Measurements from ENCODE around the gene PDE8B. TPM values are rescaled to one million over a fixed set of nuclear protein-coding genes. Genes with fewer than 3 reads are reported as not detected.

The PDE8B gene
- total RNA-seq, 1 donor from 2014 or later = 2.9 TPM

GRCh38 chr5:77224672-77225355 is 14.3 kb downstream of the PDE8B start:
- DNase-seq (ENCODE audit: low spot score in 2 of 2, unreplicated experiment in 2 of 2) = no peak
- TF ChIP-seq, protein P1, sequence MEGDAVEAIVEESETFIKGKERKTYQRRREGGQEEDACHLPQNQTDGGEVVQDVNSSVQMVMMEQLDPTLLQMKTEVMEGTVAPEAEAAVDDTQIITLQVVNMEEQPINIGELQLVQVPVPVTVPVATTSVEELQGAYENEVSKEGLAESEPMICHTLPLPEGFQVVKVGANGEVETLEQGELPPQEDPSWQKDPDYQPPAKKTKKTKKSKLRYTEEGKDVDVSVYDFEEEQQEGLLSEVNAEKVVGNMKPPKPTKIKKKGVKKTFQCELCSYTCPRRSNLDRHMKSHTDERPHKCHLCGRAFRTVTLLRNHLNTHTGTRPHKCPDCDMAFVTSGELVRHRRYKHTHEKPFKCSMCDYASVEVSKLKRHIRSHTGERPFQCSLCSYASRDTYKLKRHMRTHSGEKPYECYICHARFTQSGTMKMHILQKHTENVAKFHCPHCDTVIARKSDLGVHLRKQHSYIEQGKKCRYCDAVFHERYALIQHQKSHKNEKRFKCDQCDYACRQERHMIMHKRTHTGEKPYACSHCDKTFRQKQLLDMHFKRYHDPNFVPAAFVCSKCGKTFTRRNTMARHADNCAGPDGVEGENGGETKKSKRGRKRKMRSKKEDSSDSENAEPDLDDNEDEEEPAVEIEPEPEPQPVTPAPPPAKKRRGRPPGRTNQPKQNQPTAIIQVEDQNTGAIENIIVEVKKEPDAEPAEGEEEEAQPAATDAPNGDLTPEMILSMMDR (IDR thresholded peaks at IDR 0.05; ENCODE audit: unreplicated experiment) = no peak
- Mint-ChIP-seq H3K27me3 (ENCODE audit: low read depth) (peaks cover 6% of the 10 kb centered on the region), H3K4me3 (no peak overlapping the region), H3K4me1 (peaks cover 4% of the 10 kb centered on the region), H3K27ac (no peak overlapping the region), H3K9me3 (peaks cover 3% of the 10 kb centered on the region), H3K36me3 (no peaks in the 10 kb centered on the region)

GRCh38 chr5:77225531-77225930 is 15.1 kb downstream of the PDE8B start:
- DNase-seq (ENCODE audit: low spot score in 2 of 2, unreplicated experiment in 2 of 2) = no peak
- H3K4me3 Mint-ChIP-seq = no peak overlapping the region
- H3K4me1 Mint-ChIP-seq = peaks cover 4% of the 10 kb centered on the region
- peaks cover 6% of the 10 kb centered on the region for H3K9me3 Mint-ChIP-seq
- H3K36me3 Mint-ChIP-seq = no peaks in the 10 kb centered on the region
- H3K27ac Mint-ChIP-seq = no peak overlapping the region
- TF ChIP-seq, protein P1 (IDR thresholded peaks at IDR 0.05; ENCODE audit: unreplicated experiment) = no peak
- peaks cover 3% of the 10 kb centered on the region for H3K27me3 Mint-ChIP-seq (ENCODE audit: low read depth)

DNA sequence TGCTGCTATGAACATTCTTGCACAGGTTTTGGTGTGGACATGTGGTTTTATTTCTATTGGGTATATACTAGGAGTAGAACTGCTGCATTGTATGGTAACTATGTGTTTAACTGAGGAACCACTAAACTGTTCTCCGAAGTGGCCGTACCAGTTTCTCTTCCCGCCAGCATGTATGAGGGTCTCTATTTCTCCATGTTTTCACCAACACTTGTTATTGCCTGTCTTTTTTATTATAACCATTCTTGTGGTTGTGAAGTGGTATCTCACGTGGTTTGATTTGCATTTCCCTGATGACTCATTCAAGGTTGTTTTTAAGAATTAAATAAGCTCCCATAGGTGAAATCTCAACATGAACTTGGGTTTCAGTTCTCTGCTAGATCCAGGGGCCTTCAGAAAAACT is 19.4 kb downstream of the PDE8B start:
- TF ChIP-seq, protein P1 (IDR thresholded peaks at IDR 0.05; ENCODE audit: unreplicated experiment) = no peak
- no peak for DNase-seq (ENCODE audit: low spot score in 2 of 2, unreplicated experiment in 2 of 2)
- no peaks in the 10 kb centered on the region for H3K27me3 Mint-ChIP-seq (ENCODE audit: low read depth)
- no peak overlapping the region for H3K4me3 Mint-ChIP-seq
- peaks cover under 1% of the 10 kb centered on the region for H3K4me1 Mint-ChIP-seq
- peaks cover 6% of the 10 kb centered on the region for H3K9me3 Mint-ChIP-seq
- H3K36me3 Mint-ChIP-seq = no peaks in the 10 kb centered on the region
- no peak overlapping the region for H3K27ac Mint-ChIP-seq

DNA sequence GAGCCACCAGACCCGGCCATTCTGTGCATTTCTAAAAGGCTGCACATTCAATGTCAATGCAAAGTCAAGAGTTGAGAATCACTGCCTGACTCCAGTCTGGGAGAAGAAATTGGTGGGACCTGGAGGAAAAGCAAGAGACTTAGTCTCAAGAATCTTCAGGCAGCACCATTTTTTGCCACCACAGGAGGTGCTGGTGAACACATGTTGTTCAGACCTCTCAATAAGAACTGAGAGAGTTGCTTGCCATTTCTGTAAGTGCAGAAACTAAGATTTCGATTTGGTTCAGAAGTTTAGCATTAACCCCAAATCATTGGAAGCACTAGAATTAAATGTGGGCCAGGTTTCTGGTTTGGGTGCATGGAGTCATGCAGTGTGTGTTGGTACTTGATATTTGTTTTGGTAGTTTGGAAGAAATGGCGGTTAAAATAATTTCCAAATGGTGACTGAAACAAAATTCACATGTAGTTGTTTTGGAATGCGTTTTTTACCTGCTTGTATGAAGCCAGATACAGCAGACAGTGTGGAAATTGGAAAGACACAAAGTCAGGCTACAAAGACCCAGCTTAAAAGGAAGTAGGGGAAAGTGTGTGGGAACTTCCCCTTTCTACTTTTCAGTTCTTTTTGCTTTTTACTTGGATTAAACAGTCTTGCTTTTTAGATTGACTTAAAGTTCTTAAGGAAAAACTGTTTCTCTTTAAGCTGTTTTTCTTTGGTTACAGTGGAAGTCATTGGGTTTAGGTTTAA is 20.4 kb downstream of the PDE8B start:
- H3K4me3 Mint-ChIP-seq = no peak overlapping the region
- TF ChIP-seq, protein P1 (IDR thresholded peaks at IDR 0.05; ENCODE audit: unreplicated experiment) = no peak
- no peaks in the 10 kb centered on the region for H3K27me3 Mint-ChIP-seq (ENCODE audit: low read depth)
- peaks cover 7% of the 10 kb centered on the region for H3K9me3 Mint-ChIP-seq
- no peak for DNase-seq (ENCODE audit: low spot score in 2 of 2, unreplicated experiment in 2 of 2)
- no peaks in the 10 kb centered on the region for H3K36me3 Mint-ChIP-seq
- H3K27ac Mint-ChIP-seq = no peak overlapping the region
- H3K4me1 Mint-ChIP-seq = no peaks in the 10 kb centered on the region

DNA sequence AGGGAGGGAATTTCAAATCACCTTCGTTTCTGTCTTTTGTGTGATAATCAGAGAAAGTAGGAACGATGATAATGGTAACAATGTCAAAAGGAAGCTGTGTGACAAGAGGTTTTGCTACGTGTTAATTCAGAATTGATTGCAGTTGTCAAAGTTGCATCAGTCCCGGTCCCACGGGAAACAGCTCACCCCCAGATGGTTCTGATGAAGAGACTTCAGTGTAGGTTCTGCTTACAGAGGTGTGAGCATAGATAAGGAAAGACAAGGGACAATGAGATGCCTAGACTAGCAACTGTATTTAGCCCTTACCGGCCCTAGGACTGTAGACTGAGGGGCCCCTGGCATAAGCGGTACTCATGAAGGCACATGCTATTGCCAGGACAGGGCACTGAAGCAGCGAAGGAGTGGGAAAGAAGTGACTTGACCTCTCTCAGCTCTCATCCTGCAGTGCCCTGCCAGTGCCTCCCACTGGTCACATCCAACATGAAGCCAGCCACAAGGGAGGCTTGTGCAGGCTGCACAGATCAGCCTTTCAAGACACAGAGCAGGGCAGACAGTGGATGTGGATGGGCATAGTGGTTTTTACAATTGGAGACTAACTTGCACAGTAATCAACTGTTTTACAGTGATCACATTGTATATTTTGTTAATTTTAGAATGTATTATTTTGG is 21.1 kb downstream of the PDE8B start:
- Mint-ChIP-seq H3K4me1 (no peaks in the 10 kb centered on the region), H3K36me3 (no peaks in the 10 kb centered on the region), H3K9me3 (peaks cover 14% of the 10 kb centered on the region), H3K27ac (no peak overlapping the region), H3K4me3 (no peak overlapping the region), H3K27me3 (ENCODE audit: low read depth) (no peaks in the 10 kb centered on the region)
- DNase-seq (ENCODE audit: low spot score in 2 of 2, unreplicated experiment in 2 of 2) = no peak
- TF ChIP-seq, protein P1 (IDR thresholded peaks at IDR 0.05; ENCODE audit: unreplicated experiment) = no peak

Measured in mesothelial cell of epicardium (in vitro differentiated cells).